Inflammatory macrophage treated with lipopolysaccharide for 1 hour (primary cell): ENCODE data around the gene STAC.
"Not testable (repeated sequence)": the region's sequence is repeated elsewhere in the genome, so short reads cannot be mapped to it uniquely, and the experiment has no call there.

Source experiments
- DNase-seq, 2 donors: peaks; one replicate each; pipeline ENCODE4 v3.0.0-alpha.2; 2020 to 2022

The STAC gene

GRCh38 chr3:36417237-36417636 lies 36.9 kb downstream of the STAC start:
- DNase-seq = no peak

GRCh38 chr3:36418296-36418695 lies 38.0 kb downstream of the STAC start:
- DNase-seq = no peak

GRCh38 chr3:36428445-36428844 lies 48.1 kb downstream of the STAC start:
- no peak for DNase-seq

GRCh38 chr3:36429986-36430485 lies 49.7 kb downstream of the STAC start:
- DNase-seq = no peak

GRCh38 chr3:36433511-36433910 lies 53.2 kb downstream of the STAC start:
- peak; percentile 48 to 75 for DNase-seq

- peak; percentile 28 to 59 for DNase-seq
Measured at GRCh38 chr3:36434687-36435426, 54.6 kb downstream of the STAC start.

- peak; percentile 54 to 86 for DNase-seq
Measured at GRCh38 chr3:36443028-36443686, 62.9 kb downstream of the STAC start.

GRCh38 chr3:36444909-36445308 lies 64.6 kb downstream of the STAC start:
- DNase-seq = no peak

- no peak for DNase-seq
Measured at GRCh38 chr3:36446276-36446675, 66.0 kb downstream of the STAC start.

- no peak for DNase-seq
Measured at GRCh38 chr3:36447061-36447460, 66.8 kb downstream of the STAC start.

- DNase-seq = no peak
Measured at GRCh38 chr3:36451816-36452215, 71.5 kb downstream of the STAC start.

- DNase-seq = not testable (repeated sequence)
Measured at GRCh38 chr3:36453213-36453612, 72.9 kb downstream of the STAC start.

GRCh38 chr3:36453896-36454295 lies 73.6 kb downstream of the STAC start:
- not testable (repeated sequence) for DNase-seq

- DNase-seq = no peak
Measured at GRCh38 chr3:36455406-36455805, 75.1 kb downstream of the STAC start.

GRCh38 chr3:36456784-36457183 lies 76.5 kb downstream of the STAC start:
- no peak for DNase-seq

- DNase-seq = no peak
Measured at GRCh38 chr3:36457667-36458066, 77.4 kb downstream of the STAC start.

- DNase-seq = no peak
Measured at GRCh38 chr3:36459177-36459576, 78.9 kb downstream of the STAC start.

- no peak for DNase-seq
Measured at GRCh38 chr3:36461597-36461996, 81.3 kb downstream of the STAC start.

GRCh38 chr3:36472045-36472444 lies 91.7 kb downstream of the STAC start:
- DNase-seq = peak in 1 of 2 donors; percentile 45

GRCh38 chr3:36475558-36475957 lies 95.3 kb downstream of the STAC start:
- peak in 1 of 2 donors; percentile 43 for DNase-seq

GRCh38 chr3:36476286-36476942 lies 96.1 kb downstream of the STAC start:
- peak; percentile 29 to 33 for DNase-seq

GRCh38 chr3:36477655-36478054 lies 97.4 kb downstream of the STAC start:
- peak in 1 of 2 donors; percentile 33 for DNase-seq

- DNase-seq = peak; percentile 34 to 53
Measured at GRCh38 chr3:36480911-36481648, 100.8 kb downstream of the STAC start.
